Adipose tissue (tissue), 3 donors: ENCODE data around the gene SLC4A4. TPM values are rescaled to one million over a fixed set of nuclear protein-coding genes. Genes with fewer than 3 reads are reported as not detected.

Experiments used
- H3K27ac ChIP-seq: one replicate; pipeline ENCODE4 v1.5.1; 2013; ENCODE audit warnings: low read depth, low read length
- WGBS, 3 donors: extraction: QIAGEN DNeasy Blood & Tissue Kit; methylation state at CpG; one replicate each; pipeline ENCODE4 v1.1.7; 2013; 5-methylcytosine and 5-hydroxymethylcytosine counted together
- polyA plus RNA-seq, 3 donors: library from polyadenylated mRNA; stranded (reverse); fragments of 200-250 nt; gene quantifications; one replicate each; pipeline ENCODE4 v1.2.3, GENCODE V29; 2013
- donor health status: healthy with polysubstance abuse.
- donor health status: Bipolar disorder and iron deficiency.
- donor health status: healthy.

The SLC4A4 gene
- polyA plus RNA-seq, 3 donors: 1.8 to 70.0 (median 3.1) TPM

DNA sequence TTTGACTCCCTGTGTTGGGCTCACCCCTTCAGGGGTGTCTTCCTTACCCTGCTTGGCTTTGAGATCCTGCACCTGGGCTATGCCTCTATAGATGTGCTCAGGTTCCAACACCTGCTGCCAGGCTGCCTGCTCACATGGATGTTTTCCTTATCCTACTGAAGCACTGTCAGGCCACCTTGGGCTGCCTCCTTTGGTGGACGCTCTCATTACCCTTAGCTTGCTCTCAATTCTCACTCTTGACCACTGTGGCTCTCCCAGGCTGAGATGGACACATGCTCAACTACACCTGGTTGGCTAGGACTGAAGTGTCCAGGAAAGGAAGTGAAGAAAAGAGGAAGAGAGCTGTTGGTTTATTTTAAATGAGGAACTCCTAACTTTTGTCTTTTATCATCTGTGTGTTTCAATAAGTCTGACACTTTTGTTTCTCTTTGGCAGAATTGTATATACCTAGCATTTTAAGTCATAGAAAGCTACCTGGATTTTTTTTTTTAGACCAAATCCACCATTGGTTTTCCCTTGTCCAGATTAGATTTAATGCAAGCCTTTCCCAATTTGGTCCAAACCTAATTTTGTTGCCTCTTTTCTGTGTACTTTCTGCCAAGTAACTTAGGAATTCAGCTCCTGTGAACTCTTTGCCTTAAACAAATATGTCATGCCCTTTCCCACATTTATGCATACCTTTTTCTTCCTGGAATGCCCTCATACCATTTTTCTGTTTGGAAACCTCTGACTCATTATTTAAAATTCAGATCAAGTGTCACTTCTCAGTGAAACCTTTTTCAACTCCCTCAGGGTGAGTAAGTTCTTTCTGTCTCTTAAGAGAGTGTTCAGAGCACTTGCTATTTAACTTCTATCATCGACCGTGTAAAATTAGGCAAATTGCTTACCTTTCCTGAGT is 269.2 kb downstream of the SLC4A4 start:
- WGBS, 3 donors: 68 to 84% (median 68%) methylated on average over 3 of the region's 3 CpGs
- H3K27ac ChIP-seq: no peak overlapping the region

DNA sequence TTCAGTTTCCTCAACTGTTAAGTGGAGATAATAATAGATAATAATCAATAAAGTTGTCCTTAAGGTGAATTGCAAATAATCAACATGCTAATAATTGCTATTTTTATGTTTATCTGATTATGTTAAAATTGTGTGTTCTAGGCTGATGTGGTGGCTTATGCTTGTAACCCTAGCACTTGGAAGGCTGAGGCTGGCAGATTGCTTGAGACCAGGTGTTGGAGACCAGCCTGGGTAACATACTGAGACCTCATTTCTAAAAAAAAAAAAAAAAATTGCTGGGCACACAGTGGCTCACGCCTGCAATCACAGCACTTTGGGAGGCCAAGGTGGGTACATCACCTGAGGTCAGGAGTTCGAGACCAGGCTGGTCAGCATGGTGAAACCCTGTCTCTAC is 269.9 kb downstream of the SLC4A4 start:
- WGBS, 3 donors: 45 to 72% (median 46%) methylated on average over 2 of the region's 2 CpGs
- H3K27ac ChIP-seq: no peak overlapping the region

DNA sequence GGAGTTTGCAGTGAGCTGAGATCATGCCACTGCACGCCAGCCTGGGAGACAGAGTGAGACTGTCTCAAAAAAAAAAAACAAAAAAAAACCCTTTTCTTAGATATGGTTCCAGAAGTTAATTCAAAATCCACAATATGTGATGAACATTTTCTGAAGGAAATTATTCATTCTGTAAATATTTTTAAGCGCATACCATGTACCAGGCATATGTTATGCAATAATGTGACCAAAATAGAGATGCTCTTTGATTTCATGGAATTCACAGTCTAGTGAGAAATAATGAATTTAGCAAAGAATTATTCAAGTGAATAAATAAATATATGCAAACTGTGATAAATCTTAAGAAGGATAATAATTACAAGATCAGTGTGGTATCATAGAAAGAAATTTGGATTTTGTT is 270.3 kb downstream of the SLC4A4 start:
- WGBS, 3 donors: 96 to 99% (median 99%) methylated on average over 2 of the region's 2 CpGs
- H3K27ac ChIP-seq: no peak overlapping the region

DNA sequence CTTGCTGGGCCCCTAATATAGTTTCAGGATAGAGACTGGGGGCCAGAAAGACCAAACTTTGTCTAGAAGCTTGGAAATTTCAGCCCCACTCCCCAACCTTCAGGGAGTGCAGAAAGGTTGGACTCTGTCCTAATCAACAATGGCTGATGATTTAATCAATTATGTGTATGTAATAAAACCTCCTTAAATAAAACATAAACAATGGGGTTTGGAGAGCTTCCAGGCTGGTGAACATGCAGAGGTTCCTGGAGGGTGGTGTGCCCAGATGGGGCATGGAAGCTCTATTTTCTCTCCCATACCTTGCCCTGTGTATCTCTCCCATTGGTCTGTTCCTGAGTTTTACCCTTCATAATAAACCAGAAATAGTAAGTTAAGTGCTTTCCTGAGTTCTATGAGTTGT is 270.8 kb downstream of the SLC4A4 start:
- H3K27ac ChIP-seq: no peak overlapping the region

DNA sequence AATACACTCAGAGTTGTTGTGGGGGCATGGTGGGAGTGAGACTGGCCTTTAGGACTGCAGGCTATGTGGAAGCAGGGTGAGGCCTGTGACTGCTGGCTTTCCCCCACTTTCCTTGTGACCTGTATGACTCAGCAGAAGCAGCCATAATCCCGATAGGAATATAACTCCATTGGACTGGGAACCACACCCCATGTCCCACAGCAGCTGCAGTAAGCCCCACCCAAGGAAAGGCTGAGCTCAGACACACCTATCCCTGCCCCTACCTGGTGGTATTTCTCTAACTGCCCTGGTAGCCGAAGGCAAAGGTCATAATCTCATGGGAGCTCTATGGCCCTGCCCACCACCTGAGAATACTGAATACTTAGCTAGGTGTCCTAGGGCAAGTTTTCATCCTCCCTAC is 275.8 kb downstream of the SLC4A4 start:
- 80 to 89% (median 89%) methylated on average over 2 of the region's 2 CpGs for WGBS, 3 donors
- no peak overlapping the region for H3K27ac ChIP-seq

DNA sequence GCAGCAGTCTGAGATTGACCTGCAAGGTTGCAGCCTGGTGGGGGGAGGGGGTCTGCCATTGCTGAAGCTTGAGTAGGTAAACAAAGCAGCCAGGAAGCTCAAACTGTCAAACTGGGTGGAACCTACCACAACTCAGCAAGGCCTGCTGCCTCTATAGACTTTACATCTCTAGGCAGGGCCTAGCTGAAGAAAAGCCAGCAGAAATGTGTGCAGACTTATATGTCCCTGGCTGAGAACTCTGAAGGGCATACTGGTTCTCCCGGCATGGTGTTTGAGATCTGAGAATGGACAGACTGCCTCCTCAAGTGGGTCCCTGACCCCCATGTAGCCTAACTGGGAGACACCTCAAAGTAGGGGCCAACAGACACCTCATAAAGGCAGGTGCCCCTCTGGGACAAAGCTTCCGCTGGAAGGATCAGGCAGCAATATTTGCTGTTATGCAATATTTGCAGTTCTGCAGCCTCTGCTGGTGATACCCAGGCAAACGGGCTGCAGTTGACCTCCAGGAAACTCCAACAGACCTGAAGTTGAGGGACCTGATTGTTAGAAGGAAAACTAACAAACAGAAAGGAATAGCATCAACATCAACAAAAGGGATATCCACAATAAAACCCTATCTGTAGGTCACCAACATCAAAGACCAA is 277.5 kb downstream of the SLC4A4 start:
- no peak overlapping the region for H3K27ac ChIP-seq
- 85 to 91% (median 89%) methylated on average over 3 of the region's 3 CpGs for WGBS, 3 donors
